HG03558 (cell line): ENCODE results near the gene CREBZF.
"Not testable (repeated sequence)": the region's sequence is repeated elsewhere in the genome, so short reads cannot be mapped to it uniquely, and the experiment has no call there.

Source experiments
- ATAC-seq: cut with Tn5 transposase; IDR thresholded peaks from one replicate; pipeline ENCODE4 v1.9.1; 2021; ENCODE audit warnings: moderate number of reproducible peaks; ENCODE audit not compliant: unreplicated experiment; ENCODE audit errors: extremely low read depth

The CREBZF gene

DNA sequence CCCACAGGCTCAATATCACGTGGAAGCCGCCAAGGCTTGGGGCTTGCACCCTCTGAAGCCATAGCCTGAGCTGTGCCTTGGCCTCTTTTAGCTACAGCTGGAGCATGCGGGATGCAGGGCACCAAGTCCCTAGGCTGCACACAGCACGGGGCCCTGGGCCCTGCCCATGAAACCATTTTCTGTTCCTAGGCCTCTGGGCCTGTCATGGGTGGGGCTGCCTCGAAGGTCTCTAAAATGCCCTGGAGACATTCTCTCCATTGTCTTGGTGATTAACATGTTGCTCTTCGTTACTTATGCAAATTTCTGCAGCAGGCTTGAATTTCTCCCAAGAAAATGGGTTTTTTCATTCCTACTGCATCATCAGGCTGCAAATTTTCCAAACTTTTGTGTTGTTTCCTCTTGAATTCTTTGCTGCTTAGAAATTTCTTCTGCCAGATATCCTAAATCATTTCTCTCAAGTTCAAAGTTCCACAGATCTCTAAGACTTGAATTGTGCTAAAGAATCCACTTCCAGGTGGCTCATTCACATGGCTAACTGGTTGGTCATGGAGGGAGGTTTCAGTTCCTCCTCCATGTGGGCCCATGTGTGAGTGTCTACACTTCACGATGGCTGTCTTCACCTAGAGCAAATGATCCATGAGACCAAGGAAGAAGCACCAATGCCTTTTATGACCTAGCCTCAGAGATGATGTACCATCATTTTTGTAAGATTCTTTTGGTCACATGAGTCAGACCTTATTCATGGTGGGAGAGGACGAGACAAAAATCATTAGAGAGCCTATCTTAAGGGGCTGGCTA lies 7.4 kb upstream of the CREBZF start:
- ATAC-seq: no peak

DNA sequence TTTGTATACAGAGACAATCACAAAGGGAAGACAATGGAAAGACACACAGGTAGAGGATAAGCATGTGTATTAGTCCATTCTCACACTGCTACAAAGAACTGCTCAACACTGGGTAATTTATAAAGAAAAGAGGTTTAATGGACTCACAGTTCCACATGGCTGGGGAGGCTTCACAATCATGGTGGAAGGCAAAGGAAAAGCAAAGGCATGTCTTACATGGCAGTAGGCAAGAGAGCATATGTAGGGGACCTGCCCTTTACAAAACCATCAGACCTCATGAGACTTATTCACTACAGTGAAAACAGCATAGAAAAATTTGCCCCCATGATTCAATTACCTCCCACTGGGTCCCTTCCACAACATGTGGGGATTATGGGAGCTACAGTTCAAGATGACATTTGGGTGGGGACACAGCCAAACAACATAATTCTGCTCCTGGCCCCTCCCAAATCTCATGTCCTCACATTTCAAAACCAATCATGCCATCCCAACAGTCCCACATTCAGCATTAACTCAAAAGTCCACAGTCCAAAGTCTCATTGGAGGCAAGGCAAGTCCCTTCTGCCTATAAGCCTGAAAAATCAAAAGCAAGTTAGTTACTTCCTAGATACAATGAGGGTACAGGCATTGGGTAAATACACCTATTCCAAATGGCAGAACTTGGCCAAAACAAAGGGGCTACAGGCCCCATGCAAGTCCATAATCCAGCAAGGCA lies 6.2 kb upstream of the CREBZF start:
- not testable (repeated sequence) for ATAC-seq

DNA sequence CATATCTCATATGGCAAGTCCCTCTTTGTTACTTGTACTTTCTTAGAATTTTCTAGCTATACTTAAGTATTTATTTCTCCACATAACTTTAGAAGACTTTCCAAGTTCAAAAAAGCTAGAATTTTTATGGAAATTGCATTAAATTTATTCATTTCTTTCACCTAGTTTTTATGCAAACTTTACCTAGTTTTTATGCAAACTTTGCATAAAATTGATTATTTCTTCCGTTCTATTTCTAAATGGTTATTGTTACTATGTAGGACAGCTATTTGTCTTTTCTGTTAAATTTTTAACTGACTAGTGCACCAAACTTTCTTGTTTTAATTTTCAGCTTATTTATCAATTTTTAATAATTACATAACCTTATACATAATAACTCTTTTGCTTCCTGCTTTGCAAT lies 3.2 kb upstream of the CREBZF start:
- no peak for ATAC-seq

DNA sequence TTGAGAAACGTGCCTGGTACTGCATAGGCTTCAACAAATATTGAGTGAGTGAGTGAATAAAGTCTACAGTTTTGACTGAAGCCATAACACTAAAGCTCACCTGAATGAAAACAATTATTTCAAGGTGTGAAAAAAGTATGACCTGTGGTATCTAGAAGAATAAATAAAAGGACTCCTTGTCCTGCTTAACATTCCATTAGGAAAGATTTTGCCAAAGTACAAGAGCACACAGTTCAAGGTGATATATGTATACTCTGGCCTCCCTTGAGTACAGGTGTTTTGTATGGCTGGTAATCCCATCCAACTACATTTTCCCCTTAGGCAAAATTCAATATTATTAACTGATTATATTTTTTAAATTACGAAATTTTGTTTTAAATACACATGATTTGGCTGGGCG lies 1.8 kb upstream of the CREBZF start:
- ATAC-seq: no peak

DNA sequence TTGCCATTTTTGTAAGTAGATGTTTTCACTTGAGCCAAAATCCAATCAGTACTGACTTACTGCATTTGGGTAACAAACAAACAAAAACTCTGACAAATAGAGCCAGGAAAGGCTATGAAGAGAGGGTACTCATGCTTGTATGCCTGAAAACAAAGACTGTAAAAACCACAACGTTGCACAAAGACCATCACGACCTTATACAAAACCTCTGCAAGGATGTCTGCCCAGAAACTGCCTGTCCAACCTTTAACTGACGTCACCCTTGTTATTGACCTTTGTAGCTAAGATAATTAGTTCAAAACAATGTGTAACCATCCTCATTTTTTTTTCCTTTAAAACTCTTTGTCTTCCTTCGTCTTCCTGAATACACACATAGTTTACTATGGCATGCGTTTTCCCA lies 804 bp upstream of the CREBZF start:
- ATAC-seq: no peak

DNA sequence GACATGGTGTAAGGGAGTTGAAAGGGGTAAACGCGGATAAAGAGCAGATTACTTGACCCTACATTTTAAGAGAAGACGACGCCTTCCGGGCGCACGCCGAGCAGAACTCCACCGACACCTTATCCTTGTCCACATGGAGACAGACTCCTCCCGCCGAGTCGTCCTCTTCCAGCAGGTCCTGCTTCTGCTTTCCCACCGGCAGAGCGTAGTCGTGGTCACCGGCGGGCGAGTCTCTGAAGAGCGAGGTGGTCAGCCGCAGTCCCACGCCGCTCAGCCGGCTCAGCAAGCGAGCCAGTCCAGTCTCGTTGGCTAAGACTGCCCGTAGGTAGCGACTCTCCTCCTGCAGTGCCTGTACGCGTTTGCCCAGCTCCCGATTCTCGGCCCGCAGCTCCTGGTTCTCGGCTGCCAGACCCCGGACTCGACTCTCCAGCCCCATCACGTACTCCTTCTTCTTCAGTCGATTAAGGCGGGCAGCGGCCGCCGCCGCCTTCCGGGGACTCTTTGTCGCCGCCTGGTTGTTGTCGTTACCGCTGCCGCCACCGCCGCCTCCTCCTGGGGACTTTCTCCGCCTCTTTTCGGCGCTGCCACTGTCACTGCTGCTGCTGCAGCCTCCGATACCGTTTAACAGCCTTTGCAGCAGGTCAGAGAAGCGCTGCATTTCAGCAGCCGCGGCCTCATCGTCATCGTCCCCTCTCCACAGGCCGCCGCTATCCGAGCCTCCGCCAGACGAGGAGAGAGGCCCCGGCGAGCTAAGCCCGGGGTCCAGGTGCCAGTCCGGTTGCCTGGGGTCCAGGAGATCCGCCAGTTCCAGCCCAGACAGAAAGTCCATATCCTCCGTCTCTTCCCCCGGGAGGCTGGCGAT lies 945 bp downstream of the CREBZF start:
- ATAC-seq: peak; percentile 28

DNA sequence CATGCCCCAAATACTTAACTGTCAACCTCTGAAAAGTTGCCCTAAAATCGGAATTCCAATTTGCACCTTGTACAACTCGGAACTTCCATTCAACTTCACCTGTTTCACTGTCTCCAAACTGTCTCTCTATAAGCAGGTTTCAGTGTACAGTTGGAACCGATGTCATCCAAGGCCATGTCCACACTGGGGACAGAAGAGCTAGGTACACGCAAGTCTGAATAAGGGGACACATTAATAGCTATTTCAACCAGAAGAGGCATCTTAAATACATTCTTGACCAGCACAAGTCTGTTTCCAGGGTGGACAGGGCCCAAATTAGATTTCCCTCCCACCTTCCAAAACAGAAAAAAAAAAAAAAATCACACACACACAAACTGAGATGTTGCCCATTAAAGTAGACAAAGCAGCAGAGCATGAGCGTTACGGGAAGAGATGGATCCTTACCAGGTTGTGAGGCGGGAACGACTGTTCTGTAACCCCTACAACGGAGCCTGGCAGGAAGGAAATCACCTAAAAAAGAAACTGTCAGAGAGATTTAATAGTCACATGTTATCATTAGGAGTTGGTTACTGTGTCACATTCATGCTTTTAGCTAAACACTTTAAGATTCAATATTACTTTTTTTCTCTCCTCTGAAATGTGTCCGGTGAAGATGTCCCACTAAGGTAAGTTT lies 1.7 kb downstream of the CREBZF start:
- no peak for ATAC-seq

DNA sequence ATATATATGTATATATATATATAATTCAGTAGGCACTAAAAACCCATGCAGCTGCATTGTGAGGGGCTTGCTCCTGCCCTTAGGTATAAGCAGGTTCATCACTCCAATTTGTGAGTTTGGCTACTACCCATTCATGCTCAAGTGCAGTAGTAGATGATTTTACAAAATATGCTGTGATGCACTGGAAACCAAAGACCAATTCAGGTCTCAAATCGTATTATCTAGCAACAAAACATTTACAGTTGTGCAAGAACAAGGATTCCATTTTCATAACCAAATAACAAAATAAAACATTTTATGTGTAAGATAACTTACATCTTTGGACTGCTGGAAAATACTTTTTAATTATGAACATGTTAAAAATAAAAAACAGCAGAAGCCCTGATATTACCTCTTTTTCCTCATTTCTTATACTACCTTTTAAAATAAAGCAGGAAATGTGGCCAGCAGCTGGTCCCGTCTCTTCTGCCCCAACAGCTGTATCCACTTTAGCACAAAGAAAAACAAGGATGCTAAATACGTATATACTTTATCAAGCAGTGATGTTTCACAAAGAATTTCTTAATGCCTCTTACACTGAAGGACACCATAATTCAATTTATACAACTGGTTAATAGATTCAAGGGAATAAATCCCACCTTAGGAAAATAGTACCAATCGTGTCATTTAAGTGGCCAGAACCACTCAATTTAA lies 2.8 kb downstream of the CREBZF start:
- ATAC-seq: no peak

DNA sequence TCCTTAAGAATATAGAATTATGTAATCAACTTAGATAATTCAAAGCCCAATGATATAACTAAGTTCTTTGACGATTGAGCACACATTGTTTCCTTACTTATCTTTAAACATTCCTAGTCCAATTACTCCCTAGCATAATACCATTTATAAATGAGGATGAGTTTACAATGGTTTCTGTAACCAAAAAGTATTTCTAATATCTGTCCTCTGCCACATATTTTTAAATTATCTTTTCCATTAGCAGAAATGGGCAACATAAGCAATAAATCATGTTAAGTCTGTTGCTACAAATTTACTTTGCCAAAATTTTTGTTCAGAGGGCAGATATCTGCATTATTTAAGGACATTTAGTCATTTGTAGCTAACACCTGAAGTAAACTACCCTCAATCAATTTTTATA lies 6.7 kb downstream of the CREBZF start:
- no peak for ATAC-seq

DNA sequence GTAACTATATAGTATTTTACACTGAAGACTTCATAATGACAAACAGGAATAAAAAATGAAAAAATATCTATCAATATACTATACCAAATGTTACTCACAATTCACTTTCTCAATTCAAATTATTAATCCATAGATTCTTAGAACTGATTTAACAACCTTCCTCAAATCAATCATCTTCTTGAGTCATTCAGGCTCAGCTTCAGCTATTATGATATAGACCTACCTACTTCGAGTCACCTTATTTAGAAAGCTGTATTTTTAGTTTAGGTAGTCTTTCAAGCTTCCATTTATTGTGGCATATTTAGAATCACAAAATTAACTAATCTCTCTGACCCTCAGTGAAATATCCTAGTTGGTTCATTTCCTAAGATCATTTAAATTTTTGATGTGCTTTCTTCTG lies 8.2 kb downstream of the CREBZF start:
- ATAC-seq: no peak

DNA sequence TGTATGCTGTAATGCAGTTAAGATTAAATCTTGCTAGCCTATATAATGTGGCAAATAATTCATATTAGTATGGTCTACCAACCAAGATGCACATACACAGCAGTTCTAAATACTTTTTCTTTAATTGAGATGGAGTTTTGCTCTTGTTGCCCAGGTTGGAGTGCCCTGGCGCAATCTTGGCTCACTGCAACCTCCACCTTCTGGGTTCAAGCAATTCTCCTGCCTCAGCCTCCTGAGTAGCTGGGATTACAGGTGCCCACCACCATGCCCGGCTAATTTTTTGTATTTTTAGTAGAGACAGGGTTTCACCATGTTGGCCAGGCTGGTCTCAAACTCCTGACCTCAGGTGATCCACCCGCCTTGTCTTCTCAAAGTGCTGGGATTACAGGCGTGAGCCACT lies 10.6 kb downstream of the CREBZF start:
- not testable (repeated sequence) for ATAC-seq

DNA sequence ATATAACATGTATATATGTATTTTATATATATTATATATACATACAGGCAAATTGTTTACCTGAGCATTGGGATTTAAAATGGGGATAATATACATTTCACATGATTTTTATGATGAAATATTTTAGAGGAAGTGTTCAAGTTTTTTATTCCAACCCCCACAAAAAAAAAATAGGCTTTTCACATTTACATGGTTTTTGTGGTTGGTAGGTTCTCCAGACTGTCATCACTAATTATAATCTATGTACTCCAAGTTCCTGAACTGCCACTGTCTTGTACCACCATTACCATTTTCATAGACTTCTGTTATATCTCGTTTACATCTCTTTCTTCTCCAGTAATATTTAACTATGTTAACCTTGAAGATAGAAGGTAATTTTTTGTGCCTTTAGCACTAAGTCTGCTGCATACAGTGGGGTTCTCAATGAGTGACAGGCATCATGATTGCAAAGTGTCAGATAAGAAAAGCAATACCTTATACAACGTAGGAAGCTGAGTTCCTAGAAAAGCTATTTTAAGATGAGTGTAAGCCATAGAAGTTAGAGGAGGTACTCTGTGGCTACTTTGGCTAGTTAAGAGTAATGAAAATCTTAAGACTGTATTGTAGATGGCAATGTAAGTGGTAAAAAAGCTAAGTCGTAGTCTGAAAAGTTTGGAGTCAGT lies 12.0 kb downstream of the CREBZF start:
- no peak for ATAC-seq

DNA sequence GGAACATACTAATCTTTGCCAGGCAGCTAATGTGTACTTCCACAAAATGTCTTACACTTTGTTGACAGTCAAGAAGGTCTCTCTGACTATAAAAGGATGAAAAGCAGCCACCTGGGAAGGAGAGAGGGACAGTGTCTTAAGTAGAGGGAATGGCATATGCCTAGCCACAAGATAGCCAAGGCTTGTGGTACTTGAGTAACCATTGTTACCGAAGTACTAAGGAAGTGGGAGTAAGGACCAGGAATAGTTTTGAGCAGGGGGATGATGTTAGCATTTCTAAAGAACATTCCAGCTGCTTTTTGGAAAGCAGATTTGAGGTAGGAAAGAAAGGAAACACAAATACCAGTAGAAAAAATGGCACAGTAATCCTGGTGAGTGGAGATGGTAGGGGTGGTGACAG lies 13.8 kb downstream of the CREBZF start:
- ATAC-seq: no peak

DNA sequence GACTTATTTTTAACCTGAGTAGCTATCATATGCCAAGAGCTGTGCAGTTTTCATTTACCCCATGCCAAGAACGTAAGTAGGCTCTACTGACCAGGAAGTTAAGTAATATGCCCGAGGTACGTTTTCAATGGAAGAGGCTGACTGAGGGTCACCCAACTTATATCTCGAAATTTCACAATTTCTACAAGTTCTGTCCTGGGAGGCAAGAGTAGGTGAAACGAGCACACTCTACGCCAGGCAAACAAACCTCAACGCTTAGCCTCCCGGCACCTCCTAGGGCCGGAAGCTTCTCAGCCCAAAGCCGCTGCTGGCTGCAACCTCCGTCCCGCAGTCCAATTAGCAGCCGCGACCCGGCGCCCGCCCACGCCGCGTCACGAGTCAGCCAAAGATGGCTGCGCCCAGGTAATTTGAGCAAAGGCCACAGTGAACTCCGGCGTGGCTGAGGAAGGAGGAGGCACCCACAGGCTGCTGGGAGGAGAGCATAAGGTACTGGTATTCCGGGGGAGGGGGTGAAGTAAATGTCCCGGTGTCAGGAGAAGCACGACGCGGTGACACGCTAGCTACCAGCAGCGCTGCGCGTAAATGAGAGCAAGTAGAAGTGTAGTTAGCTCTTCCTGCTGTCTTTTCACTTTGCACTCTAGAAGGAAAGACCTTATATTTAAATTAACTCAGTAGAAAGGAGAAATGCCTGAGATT lies 17.2 kb downstream of the CREBZF start, which contains the start of gene TMEM126A:
TSS of gene TMEM126A (plus strand) at position 364 of the 696 bp plus-strand sequence. CDS start 2,289 bp downstream, outside the sequence.
- ATAC-seq: peak; percentile 96

DNA sequence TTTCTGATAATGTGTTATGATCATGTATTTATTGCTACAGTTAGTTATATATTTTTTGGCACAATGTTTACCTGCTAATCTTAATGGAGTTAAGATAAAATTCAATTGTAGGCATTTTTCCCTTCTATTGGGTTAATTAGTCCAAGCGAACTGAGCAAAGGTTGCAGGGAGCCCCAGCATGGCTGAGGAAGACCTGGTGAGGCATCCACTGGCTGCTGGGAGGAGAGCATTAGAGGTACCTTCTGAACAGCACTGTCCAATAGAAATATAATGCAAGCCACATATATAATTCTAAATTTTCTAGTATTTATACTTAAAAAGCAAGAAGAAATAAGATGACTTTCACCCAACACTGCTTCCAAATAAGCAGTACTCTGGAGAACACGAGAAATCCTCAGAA lies 17.9 kb downstream of the CREBZF start:
- ATAC-seq: no peak

DNA sequence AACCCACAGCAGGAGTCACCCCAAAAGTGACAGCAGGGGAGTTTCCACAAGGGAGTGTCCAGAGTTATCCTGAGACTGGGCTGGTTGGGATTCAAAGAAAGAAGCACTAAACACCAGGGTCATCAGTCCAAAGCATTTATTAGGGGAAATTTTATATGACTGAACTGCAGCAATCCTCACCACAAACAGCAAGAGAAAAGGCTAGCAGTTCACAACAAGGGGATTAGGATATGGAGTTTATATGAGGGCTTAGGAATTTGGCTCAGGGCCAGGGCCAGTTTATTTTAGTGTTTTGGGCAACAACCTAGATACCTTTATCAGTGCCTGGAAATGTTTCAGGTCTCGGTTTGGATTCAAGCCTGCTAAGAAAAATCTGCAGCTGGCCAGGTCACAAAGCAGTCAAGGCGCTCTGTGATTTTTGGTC lies 21.7 kb downstream of the CREBZF start:
- ATAC-seq: no peak

DNA sequence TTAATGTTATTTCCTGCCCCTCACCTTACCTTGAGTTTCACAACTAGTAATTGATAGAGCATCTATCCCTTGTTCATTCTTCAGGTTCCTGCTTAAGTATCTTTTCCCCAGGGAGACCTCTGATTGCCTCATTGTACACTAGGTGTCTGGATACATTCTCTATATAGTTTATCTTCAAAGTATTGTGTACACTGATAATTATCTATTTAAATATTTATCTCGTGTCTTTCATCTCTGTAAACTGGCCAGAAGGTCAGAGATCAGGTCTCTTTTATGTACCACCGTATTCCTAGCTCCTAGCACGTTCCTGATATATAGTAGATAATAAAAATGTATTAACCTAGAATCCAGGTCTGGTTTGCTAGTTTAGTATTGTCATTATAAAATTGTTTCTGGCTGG lies 30.2 kb downstream of the CREBZF start:
- no peak for ATAC-seq

DNA sequence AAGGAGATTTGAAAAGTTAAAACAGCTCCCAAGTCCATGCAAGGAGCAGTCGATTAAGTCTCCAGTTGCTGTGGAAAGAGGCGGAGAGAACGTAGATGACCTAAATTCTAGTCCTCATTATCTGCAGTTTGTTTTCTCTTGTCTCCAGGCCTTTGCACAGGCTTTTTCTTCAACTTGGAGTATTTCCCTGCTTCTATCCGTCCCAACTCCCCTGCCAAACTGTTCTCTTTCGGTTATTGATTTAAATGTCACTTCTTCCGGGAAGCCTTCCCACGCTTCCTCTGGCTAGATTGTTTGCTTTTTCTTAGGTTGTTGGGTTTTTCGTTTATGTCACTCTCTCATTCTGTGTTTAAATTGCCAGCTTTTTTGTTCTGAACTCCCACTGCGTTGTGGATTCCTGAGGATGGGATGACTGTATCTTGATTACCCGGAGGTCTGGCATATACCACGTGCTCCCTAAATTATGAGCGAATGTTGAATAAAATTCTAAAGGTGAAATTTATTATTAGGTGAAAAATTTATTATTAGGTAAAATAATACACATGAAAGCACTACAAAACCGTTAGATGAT lies 36.1 kb downstream of the CREBZF start:
- ATAC-seq: no peak
